ENCODE data around the gene DHX36. TPM values are rescaled to one million over a fixed set of nuclear protein-coding genes. Genes with fewer than 3 reads are reported as not detected.

Gene DHX36
- total RNA-seq, 2 donors from 2014 or later = 90.0 to 97.3 TPM

DNA sequence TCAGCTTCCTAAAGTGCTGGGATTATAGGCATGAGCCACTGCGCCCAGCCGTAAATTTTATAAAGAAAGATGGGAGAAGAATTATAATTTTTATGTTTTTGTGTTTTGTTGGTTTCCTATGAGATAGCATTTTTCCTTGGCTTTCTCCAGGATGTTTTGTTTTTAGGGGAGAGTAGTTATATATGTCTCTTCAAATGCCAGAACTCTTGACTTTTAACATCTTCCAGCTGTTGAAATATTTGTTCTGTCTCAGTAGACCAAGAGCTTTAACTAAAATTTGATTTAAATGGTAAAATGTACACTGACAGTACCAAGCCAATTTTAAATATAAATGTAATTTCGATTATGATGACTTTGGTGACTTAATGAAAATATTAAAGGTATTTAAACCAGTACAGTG lies 96.8 kb downstream of the DHX36 start:
- H3K36me3 Mint-ChIP-seq (ENCODE audit: low read depth) = peaks cover 2% of the 10 kb centered on the region
- Histone ChIP-seq H3K9me3 (ENCODE audit: control insufficient read depth, low read length) (no peaks in the 10 kb centered on the region), H3K4me1 (ENCODE audit: control insufficient read depth, insufficient read depth, low read length) (no peaks in the 10 kb centered on the region), H3K27ac (ENCODE audit: low read depth, low read length) (no peak overlapping the region), H3K36me3 (ENCODE audit: control insufficient read depth, insufficient read depth, low read length) (no peaks in the 10 kb centered on the region), H3K27me3 (ENCODE audit: control insufficient read depth, insufficient read depth, low read length, poor library complexity, severe bottlenecking) (no peaks in the 10 kb centered on the region), H3K9ac (ENCODE audit: extremely low read depth, low read length, poor library complexity, severe bottlenecking) (no peak overlapping the region), H3K4me3 (ENCODE audit: low read length) (no peak overlapping the region)
- TF ChIP-seq, protein P1, sequence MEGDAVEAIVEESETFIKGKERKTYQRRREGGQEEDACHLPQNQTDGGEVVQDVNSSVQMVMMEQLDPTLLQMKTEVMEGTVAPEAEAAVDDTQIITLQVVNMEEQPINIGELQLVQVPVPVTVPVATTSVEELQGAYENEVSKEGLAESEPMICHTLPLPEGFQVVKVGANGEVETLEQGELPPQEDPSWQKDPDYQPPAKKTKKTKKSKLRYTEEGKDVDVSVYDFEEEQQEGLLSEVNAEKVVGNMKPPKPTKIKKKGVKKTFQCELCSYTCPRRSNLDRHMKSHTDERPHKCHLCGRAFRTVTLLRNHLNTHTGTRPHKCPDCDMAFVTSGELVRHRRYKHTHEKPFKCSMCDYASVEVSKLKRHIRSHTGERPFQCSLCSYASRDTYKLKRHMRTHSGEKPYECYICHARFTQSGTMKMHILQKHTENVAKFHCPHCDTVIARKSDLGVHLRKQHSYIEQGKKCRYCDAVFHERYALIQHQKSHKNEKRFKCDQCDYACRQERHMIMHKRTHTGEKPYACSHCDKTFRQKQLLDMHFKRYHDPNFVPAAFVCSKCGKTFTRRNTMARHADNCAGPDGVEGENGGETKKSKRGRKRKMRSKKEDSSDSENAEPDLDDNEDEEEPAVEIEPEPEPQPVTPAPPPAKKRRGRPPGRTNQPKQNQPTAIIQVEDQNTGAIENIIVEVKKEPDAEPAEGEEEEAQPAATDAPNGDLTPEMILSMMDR (conservative IDR thresholded peaks at IDR 0.05) = no peak
- WGBS, 2 experiments (ENCODE audit: insufficient coverage in 1 of 2, insufficient read length in 1 of 2) = 96 to 100% methylated on average over 2 to 3 of the region's 3 CpGs
- no peak overlapping the region for H3K4me3 Mint-ChIP-seq
- no peak overlapping the region for H3K27ac Mint-ChIP-seq
- H3K9me3 Mint-ChIP-seq = no peaks in the 10 kb centered on the region
- DNase-seq = no peak
- peaks cover 5% of the 10 kb centered on the region for H3K4me1 Mint-ChIP-seq
- H3K27me3 Mint-ChIP-seq (ENCODE audit: insufficient read depth) = no peaks in the 10 kb centered on the region

DNA sequence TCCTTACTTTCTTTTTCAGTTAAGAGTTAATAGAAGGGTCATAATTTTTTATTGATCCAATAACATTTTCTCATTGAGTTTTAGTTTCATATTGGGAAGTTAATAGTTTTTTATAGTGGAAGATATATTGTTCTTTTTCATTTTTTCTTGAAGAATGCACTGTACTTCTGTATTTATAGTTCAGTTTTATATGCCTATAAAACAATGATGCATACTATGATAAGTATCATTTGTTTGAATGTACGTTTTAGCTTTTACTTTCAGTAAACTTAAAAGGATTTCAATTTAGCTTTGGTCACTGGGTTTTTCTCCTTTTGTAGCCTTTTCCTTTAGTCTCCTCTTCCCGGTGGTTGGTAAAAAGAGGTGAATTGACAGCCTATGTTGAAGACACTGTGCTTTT lies 98.8 kb downstream of the DHX36 start:
- no peak overlapping the region for H3K4me3 Mint-ChIP-seq
- DNase-seq = no peak
- H3K9me3 Mint-ChIP-seq = no peaks in the 10 kb centered on the region
- Histone ChIP-seq H3K9ac (ENCODE audit: extremely low read depth, low read length, poor library complexity, severe bottlenecking) (no peak overlapping the region), H3K9me3 (ENCODE audit: control insufficient read depth, low read length) (no peaks in the 10 kb centered on the region), H3K4me3 (ENCODE audit: low read length) (no peak overlapping the region), H3K36me3 (ENCODE audit: control insufficient read depth, insufficient read depth, low read length) (no peaks in the 10 kb centered on the region), H3K27me3 (ENCODE audit: control insufficient read depth, insufficient read depth, low read length, poor library complexity, severe bottlenecking) (no peaks in the 10 kb centered on the region), H3K27ac (ENCODE audit: low read depth, low read length) (no peak overlapping the region), H3K4me1 (ENCODE audit: control insufficient read depth, insufficient read depth, low read length) (no peaks in the 10 kb centered on the region)
- H3K27me3 Mint-ChIP-seq (ENCODE audit: insufficient read depth) = no peaks in the 10 kb centered on the region
- no peak overlapping the region for H3K27ac Mint-ChIP-seq
- TF ChIP-seq, protein P1 (conservative IDR thresholded peaks at IDR 0.05) = no peak
- peaks cover 5% of the 10 kb centered on the region for H3K4me1 Mint-ChIP-seq
- peaks cover 2% of the 10 kb centered on the region for H3K36me3 Mint-ChIP-seq (ENCODE audit: low read depth)
- WGBS, 2 experiments (ENCODE audit: insufficient coverage in 1 of 2, insufficient read length in 1 of 2) = 94% methylated on average over 1 of the region's 2 CpGs; no CpG with 5 or more reads in 1 of the 2 experiments

DNA sequence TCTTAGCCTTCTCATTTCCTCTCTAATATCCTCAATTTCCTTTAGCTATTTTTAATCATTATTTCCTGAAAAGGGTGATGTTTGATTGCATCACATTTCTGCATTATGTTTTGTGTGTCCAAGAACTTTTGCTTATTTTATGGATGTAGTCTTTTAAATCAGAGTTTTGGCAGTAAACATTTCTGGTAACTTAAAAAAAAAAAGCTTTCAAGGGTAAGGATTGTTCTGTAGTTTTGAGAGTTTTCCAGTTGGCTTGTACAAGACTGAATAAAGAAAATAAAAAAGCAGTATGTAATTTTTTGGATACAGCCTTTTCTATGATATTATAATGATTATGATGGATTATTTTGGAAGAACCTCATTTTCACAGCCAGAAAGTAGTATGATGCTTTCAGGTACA lies 99.4 kb downstream of the DHX36 start:
- Mint-ChIP-seq H3K4me1 (peaks cover 5% of the 10 kb centered on the region), H3K4me3 (no peak overlapping the region), H3K27ac (no peak overlapping the region), H3K27me3 (ENCODE audit: insufficient read depth) (no peaks in the 10 kb centered on the region), H3K9me3 (no peaks in the 10 kb centered on the region), H3K36me3 (ENCODE audit: low read depth) (peaks cover 2% of the 10 kb centered on the region)
- Histone ChIP-seq H3K9me3 (ENCODE audit: control insufficient read depth, low read length) (no peaks in the 10 kb centered on the region), H3K27ac (ENCODE audit: low read depth, low read length) (no peak overlapping the region), H3K4me3 (ENCODE audit: low read length) (no peak overlapping the region), H3K9ac (ENCODE audit: extremely low read depth, low read length, poor library complexity, severe bottlenecking) (no peak overlapping the region), H3K36me3 (ENCODE audit: control insufficient read depth, insufficient read depth, low read length) (no peaks in the 10 kb centered on the region), H3K4me1 (ENCODE audit: control insufficient read depth, insufficient read depth, low read length) (no peaks in the 10 kb centered on the region), H3K27me3 (ENCODE audit: control insufficient read depth, insufficient read depth, low read length, poor library complexity, severe bottlenecking) (no peaks in the 10 kb centered on the region)
- DNase-seq = no peak
- TF ChIP-seq, protein P1 (conservative IDR thresholded peaks at IDR 0.05) = no peak

All from endodermal cell (in vitro differentiated cells).